ENCODE results near the gene QKI.

Gene QKI

DNA sequence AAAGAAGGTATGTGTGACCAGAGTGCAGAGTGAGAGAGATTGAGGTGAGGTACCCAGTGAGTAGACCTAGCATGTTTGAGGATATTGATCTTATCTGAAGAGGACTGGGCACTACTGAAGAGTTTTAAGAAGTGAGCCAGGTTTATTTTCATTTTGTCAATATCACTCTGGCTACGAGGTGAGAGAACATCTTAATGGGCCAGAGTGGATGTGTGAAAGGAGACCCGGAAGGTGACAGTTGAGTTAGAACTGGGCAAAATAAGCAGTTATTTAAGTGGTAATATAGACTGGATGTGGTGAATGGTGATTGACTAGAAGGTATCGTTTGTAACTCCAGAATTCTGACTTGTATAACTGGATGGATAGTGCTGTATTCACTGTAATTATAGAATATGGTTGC, 134.1 kb downstream of the QKI start:
- TF ChIP-seq CTCF (IDR thresholded peaks at IDR 0.05; ENCODE audit: poor library complexity, severe bottlenecking), result no peak
- no peaks in the 10 kb centered on the region for H3K27me3 ChIP-seq (ENCODE audit: insufficient read depth, poor library complexity, severe bottlenecking)
- no peaks in the 10 kb centered on the region for H3K4me1 ChIP-seq (ENCODE audit: insufficient read depth, poor library complexity, severe bottlenecking)
- no peak for ATAC-seq (ENCODE audit: low read depth)
- H3K36me3 ChIP-seq (ENCODE audit: low read depth), result peaks cover 11% of the 10 kb centered on the region; the same call in 1 of the 2 replicates
- no peaks in the 10 kb centered on the region for H3K9me3 ChIP-seq (ENCODE audit: severe bottlenecking)
- no peak overlapping the region for H3K27ac ChIP-seq (ENCODE audit: poor library complexity, severe bottlenecking)
- DNase-seq (ENCODE audit: low spot score), result no peak
- no peak overlapping the region for H3K4me3 ChIP-seq (ENCODE audit: severe bottlenecking)

- DNase-seq (ENCODE audit: low spot score) (no peak), ATAC-seq (ENCODE audit: low read depth) (no peak)
- no peak for TF ChIP-seq CTCF (IDR thresholded peaks at IDR 0.05; ENCODE audit: poor library complexity, severe bottlenecking)
- peaks cover 34% of the 10 kb centered on the region for H3K36me3 ChIP-seq (ENCODE audit: low read depth)
- no peak overlapping the region for H3K27ac ChIP-seq (ENCODE audit: poor library complexity, severe bottlenecking)
- no peaks in the 10 kb centered on the region for H3K27me3 ChIP-seq (ENCODE audit: insufficient read depth, poor library complexity, severe bottlenecking)
- no peak overlapping the region for H3K4me3 ChIP-seq (ENCODE audit: severe bottlenecking)
- no peaks in the 10 kb centered on the region for H3K9me3 ChIP-seq (ENCODE audit: severe bottlenecking)
- no peaks in the 10 kb centered on the region for H3K4me1 ChIP-seq (ENCODE audit: insufficient read depth, poor library complexity, severe bottlenecking)
Measured at GRCh38 chr6:163554032-163554431, 139.5 kb downstream of the QKI start.

DNA sequence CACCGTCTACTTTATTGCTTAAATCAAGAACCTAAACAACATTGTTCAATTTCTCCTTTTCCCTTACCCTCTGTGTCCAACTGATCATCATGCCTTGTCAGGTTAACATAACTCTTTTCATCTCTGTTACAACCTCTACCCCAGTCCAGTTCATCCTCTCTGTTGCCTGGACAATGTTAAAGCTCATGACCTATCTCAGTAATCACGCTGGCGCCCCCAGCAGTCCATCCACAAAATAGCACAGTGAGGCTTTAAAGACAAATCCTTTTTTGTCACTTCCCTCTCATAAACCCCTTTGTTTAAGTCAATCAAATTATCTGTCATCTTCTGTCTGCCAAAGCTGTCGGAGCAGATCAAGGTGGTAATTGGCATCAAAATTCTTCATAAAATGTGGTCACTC, 140.1 kb downstream of the QKI start:
- Histone ChIP-seq H3K27me3 (ENCODE audit: insufficient read depth, poor library complexity, severe bottlenecking) (no peaks in the 10 kb centered on the region), H3K27ac (ENCODE audit: poor library complexity, severe bottlenecking) (no peak overlapping the region), H3K4me1 (ENCODE audit: insufficient read depth, poor library complexity, severe bottlenecking) (no peaks in the 10 kb centered on the region), H3K36me3 (ENCODE audit: low read depth) (peaks cover 40% of the 10 kb centered on the region), H3K9me3 (ENCODE audit: severe bottlenecking) (no peaks in the 10 kb centered on the region), H3K4me3 (ENCODE audit: severe bottlenecking) (no peak overlapping the region)
- ATAC-seq (ENCODE audit: low read depth) (0 out of 3 replicates have a peak, but pooled peaks have one; percentile 31), DNase-seq (ENCODE audit: low spot score) (no peak)
- TF ChIP-seq CTCF (IDR thresholded peaks at IDR 0.05; ENCODE audit: poor library complexity, severe bottlenecking), result peak; percentile 61

GRCh38 chr6:163559661-163560060, 145.1 kb downstream of the QKI start:
- DNase-seq (ENCODE audit: low spot score) (no peak), ATAC-seq (ENCODE audit: low read depth) (no peak)
- Histone ChIP-seq H3K4me3 (ENCODE audit: severe bottlenecking) (no peak overlapping the region), H3K4me1 (ENCODE audit: insufficient read depth, poor library complexity, severe bottlenecking) (no peaks in the 10 kb centered on the region), H3K36me3 (ENCODE audit: low read depth) (peaks cover 78% of the 10 kb centered on the region), H3K27me3 (ENCODE audit: insufficient read depth, poor library complexity, severe bottlenecking) (no peaks in the 10 kb centered on the region), H3K9me3 (ENCODE audit: severe bottlenecking) (no peaks in the 10 kb centered on the region), H3K27ac (ENCODE audit: poor library complexity, severe bottlenecking) (no peak overlapping the region)
- no peak for TF ChIP-seq CTCF (IDR thresholded peaks at IDR 0.05; ENCODE audit: poor library complexity, severe bottlenecking)

GRCh38 chr6:163563318-163563717, 148.8 kb downstream of the QKI start:
- no peak for ATAC-seq (ENCODE audit: low read depth)
- Histone ChIP-seq H3K4me1 (ENCODE audit: insufficient read depth, poor library complexity, severe bottlenecking) (no peaks in the 10 kb centered on the region), H3K27me3 (ENCODE audit: insufficient read depth, poor library complexity, severe bottlenecking) (no peaks in the 10 kb centered on the region), H3K9me3 (ENCODE audit: severe bottlenecking) (no peaks in the 10 kb centered on the region), H3K36me3 (ENCODE audit: low read depth) (peaks cover 91% of the 10 kb centered on the region), H3K27ac (ENCODE audit: poor library complexity, severe bottlenecking) (no peak overlapping the region), H3K4me3 (ENCODE audit: severe bottlenecking) (no peak overlapping the region)
- no peak for TF ChIP-seq CTCF (IDR thresholded peaks at IDR 0.05; ENCODE audit: poor library complexity, severe bottlenecking)
- DNase-seq (ENCODE audit: low spot score), result no peak

Measured in RWPE2 (cell line).